ENCODE measurements around the gene NRL.

DNA sequence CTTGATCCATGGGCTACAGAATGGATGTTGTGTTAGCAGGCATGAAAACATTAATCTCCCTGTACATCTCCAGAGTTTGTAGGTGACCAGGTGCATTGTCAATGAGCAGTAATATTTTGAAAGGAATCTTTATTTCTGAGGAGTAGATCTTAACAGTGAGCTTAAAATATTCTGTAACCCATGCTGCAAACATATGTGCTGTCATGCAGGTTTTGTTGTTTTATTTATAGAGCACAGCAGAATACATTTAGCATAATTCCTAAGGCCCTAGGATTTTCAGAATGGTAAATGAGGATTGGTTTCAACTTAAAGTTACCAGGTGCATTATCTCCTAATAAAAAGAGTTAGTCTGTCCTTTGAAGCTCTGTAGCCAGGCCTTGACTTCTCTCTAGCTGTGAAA, 12.2 kb upstream of the NRL start:
- TF ChIP-seq, protein P1, sequence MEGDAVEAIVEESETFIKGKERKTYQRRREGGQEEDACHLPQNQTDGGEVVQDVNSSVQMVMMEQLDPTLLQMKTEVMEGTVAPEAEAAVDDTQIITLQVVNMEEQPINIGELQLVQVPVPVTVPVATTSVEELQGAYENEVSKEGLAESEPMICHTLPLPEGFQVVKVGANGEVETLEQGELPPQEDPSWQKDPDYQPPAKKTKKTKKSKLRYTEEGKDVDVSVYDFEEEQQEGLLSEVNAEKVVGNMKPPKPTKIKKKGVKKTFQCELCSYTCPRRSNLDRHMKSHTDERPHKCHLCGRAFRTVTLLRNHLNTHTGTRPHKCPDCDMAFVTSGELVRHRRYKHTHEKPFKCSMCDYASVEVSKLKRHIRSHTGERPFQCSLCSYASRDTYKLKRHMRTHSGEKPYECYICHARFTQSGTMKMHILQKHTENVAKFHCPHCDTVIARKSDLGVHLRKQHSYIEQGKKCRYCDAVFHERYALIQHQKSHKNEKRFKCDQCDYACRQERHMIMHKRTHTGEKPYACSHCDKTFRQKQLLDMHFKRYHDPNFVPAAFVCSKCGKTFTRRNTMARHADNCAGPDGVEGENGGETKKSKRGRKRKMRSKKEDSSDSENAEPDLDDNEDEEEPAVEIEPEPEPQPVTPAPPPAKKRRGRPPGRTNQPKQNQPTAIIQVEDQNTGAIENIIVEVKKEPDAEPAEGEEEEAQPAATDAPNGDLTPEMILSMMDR (IDR thresholded peaks at IDR 0.05), result no peak
- TF ChIP-seq ZFX (IDR thresholded peaks at IDR 0.05; ENCODE audit: borderline replicate concordance), result no peak

Data from 22Rv1 (cell line).